SK-N-SH (cell line): ENCODE results near the gene SFMBT2. TPM values are rescaled to one million over a fixed set of nuclear protein-coding genes. Genes with fewer than 3 reads are reported as not detected.

Source experiments
- CTCF ChIA-PET: fragments of 300-600, 350-600 bp; formaldehyde crosslinking; extraction: SDS; loops from one replicate; lab custom pipeline; 2021; lab: Yijun Ruan, JAX
- POLR2A ChIA-PET: fragments of 350-600 bp; sonication (Branson Sonifier 250); formaldehyde crosslinking; extraction: SDS; loops from one replicate; lab custom pipeline; 2020; ENCODE audit warnings: antibody characterized with exemption, inconsistent platforms; lab: Yijun Ruan, JAX
- DNase-seq: peaks from one replicate; pipeline ENCODE4 v3.0.0; 2012
- H2AFZ ChIP-seq: fragments of 200-600 bp; sonication (generic); 2 replicates; pipeline ENCODE4 v1.8.1; 2016; ENCODE audit warnings: antibody characterized with exemption, mild to moderate bottlenecking, low read depth
- H3F3A ChIP-seq: fragments of 200-600 bp; sonication (generic); replicated peaks from 2 replicates; pipeline ENCODE3; 2016; ENCODE audit warnings: antibody characterized with exemption, mild to moderate bottlenecking; ENCODE audit not compliant: insufficient read depth
- H3K27ac ChIP-seq, 2 experiments: fragments of 200-500 bp in 1 of 2; fragments of 200-600 bp in 1 of 2; sonication (Bioruptor generic) in 1 of 2; sonication (generic), shearing (Covaris generic) in 1 of 2; 2 replicates each; pipeline versions ENCODE4 v1.5.1 to v1.6.1; 2014 to 2016; ENCODE audit warnings: low read depth in 2 of 2, inconsistent platforms in 1 of 2, low read length in 1 of 2, mild to moderate bottlenecking in 1 of 2, mixed read lengths in 1 of 2
- H3K27me3 ChIP-seq: fragments of 200-600 bp; sonication (generic), shearing (Covaris generic); 2 replicates; pipeline ENCODE4 v1.6.1; 2016; ENCODE audit warnings: mixed run types; ENCODE audit not compliant: insufficient read depth
- H3K36me3 ChIP-seq, 2 experiments: fragments of 200-500 bp in 1 of 2; fragments of 200-600 bp in 1 of 2; sonication (Bioruptor generic) in 1 of 2; sonication (generic) in 1 of 2; replicated peaks in 1 of 2; 2 replicates each; pipeline versions ENCODE3 to v1.5.1; 2014 to 2016; ENCODE audit warnings: low read length in 1 of 2, mild to moderate bottlenecking in 1 of 2; ENCODE audit not compliant: insufficient read depth in 2 of 2, control insufficient read depth in 1 of 2
- H3K4me1 ChIP-seq, 2 experiments: fragments of 200-500 bp in 1 of 2; fragments of 200-600 bp in 1 of 2; sonication (Bioruptor generic) in 1 of 2; sonication (generic), shearing (Covaris generic) in 1 of 2; 2 replicates each; pipeline versions ENCODE4 v1.5.1 to v1.6.1; 2014 to 2016; ENCODE audit warnings: low read depth in 1 of 2, low read length in 1 of 2, mixed run types in 1 of 2; ENCODE audit not compliant: insufficient read depth in 2 of 2, control insufficient read depth in 1 of 2
- H3K4me2 ChIP-seq: fragments of 200-600 bp; sonication (generic), shearing (Covaris generic); 2 replicates; pipeline ENCODE4 v1.6.1; 2017; ENCODE audit warnings: mixed run types
- H3K4me3 ChIP-seq, 2 experiments: fragments of 200-500 bp in 1 of 2; fragments of 200-600 bp in 1 of 2; sonication (Bioruptor generic) in 1 of 2; sonication (generic), shearing (Covaris generic) in 1 of 2; 2 replicates each; pipeline versions ENCODE4 v1.5.1 to v1.8.1; 2014 to 2016; ENCODE audit warnings: low read depth in 2 of 2, inconsistent platforms in 1 of 2, low read length in 1 of 2, mild to moderate bottlenecking in 1 of 2, mixed read lengths in 1 of 2, moderate library complexity in 1 of 2
- H3K79me2 ChIP-seq: fragments of 200-600 bp; sonication (generic); 2 replicates; pipeline ENCODE4 v1.8.1; 2017; ENCODE audit warnings: mild to moderate bottlenecking; ENCODE audit not compliant: insufficient read depth
- H3K9ac ChIP-seq: fragments of 200-600 bp; sonication (generic); 2 replicates; pipeline ENCODE4 v1.6.1; 2017; ENCODE audit warnings: mixed run types
- H3K9me2 ChIP-seq: fragments of 200-600 bp; sonication (generic); 2 replicates; pipeline ENCODE4 v1.6.1; 2017; ENCODE audit warnings: mixed run types
- H3K9me3 ChIP-seq: fragments of 200-600 bp; sonication (generic); 2 replicates; pipeline ENCODE4 v1.6.1; 2017; ENCODE audit warnings: mixed run types, mild to moderate bottlenecking, moderate library complexity
- H4K20me1 ChIP-seq: fragments of 200-600 bp; sonication (generic); 2 replicates; pipeline ENCODE4 v1.6.1; 2017; ENCODE audit warnings: mild to moderate bottlenecking, mixed run types; ENCODE audit not compliant: insufficient read depth
- ELF1 ChIP-seq: IDR thresholded peaks from 2 replicates; pipeline ENCODE4 v1.4.0; 2012
- EP300 ChIP-seq, 2 experiments: IDR thresholded peaks; 2 replicates each; pipeline versions ENCODE4 v1.4.0 to v1.6.1; 2012; ENCODE audit warnings: borderline replicate concordance in 1 of 2, low read depth in 1 of 2, low read length in 1 of 2
- EZH2phosphoT487 ChIP-seq: fragments of 200-600 bp; sonication (generic); IDR thresholded peaks from 2 replicates; pipeline ENCODE4 v1.6.1; 2017; ENCODE audit warnings: low read depth, mixed run types, mild to moderate bottlenecking, antibody characterized with exemption, moderate library complexity, borderline replicate concordance
- FOXJ3 ChIP-seq: sonication (generic); formaldehyde crosslinking; IDR thresholded peaks from 2 replicates; pipeline ENCODE4 v1.5.1; 2020; ENCODE audit warnings: mild to moderate bottlenecking, missing genetic modification reagents
- GATA2 ChIP-seq: sonication (generic); formaldehyde crosslinking; IDR thresholded peaks from 2 replicates; pipeline ENCODE4 v1.5.0; 2020; ENCODE audit warnings: mild to moderate bottlenecking, missing genetic modification reagents
- IRF3 ChIP-seq: fragments of 150-350 bp; IDR thresholded peaks from 2 replicates; pipeline ENCODE4 v1.6.1; 2016; ENCODE audit warnings: mild to moderate bottlenecking, low read depth, low read length
- MAX ChIP-seq: IDR thresholded peaks from 2 replicates; pipeline ENCODE4 v1.4.0; 2012; ENCODE audit warnings: low read depth
- NFIC ChIP-seq: IDR thresholded peaks from 2 replicates; pipeline ENCODE4 v1.4.0; 2012; ENCODE audit warnings: borderline replicate concordance
- NRF1 ChIP-seq: IDR thresholded peaks from 2 replicates; pipeline ENCODE4 v1.6.1; 2012; ENCODE audit warnings: low read depth, mild to moderate bottlenecking, low read length
- POLR2AphosphoS5 ChIP-seq: IDR thresholded peaks from 2 replicates; pipeline ENCODE4 v1.6.1; 2012; ENCODE audit warnings: low read depth, low read length
- RXRA ChIP-seq: IDR thresholded peaks from 2 replicates; pipeline ENCODE4 v1.4.0; 2012; ENCODE audit warnings: low read depth, mild to moderate bottlenecking, borderline replicate concordance
- SIN3A ChIP-seq: IDR thresholded peaks from 2 replicates; pipeline ENCODE4 v1.6.1; 2012; ENCODE audit warnings: low read depth, mild to moderate bottlenecking, low read length, moderate library complexity, borderline replicate concordance
- SMC3 ChIP-seq: IDR thresholded peaks from 2 replicates; pipeline ENCODE4 v1.6.1; 2012; ENCODE audit warnings: low read depth, low read length, improper control_type of control experiment
- TAF1 ChIP-seq: IDR thresholded peaks from 2 replicates; pipeline ENCODE4 v1.6.1; 2012; ENCODE audit warnings: low read depth, mild to moderate bottlenecking, low read length, moderate library complexity, borderline replicate concordance
- YY1 ChIP-seq: IDR thresholded peaks from 2 replicates; pipeline ENCODE4 v1.4.0; 2012; ENCODE audit warnings: low read depth, mild to moderate bottlenecking
- WGBS: methylation state at CpG from one replicate; pipeline ENCODE4 v1.1.6; 2017; ENCODE audit warnings: low lambda C conversion rate; 5-methylcytosine and 5-hydroxymethylcytosine counted together
- polyA plus RNA-seq, 3 experiments: library from polyadenylated mRNA; depleted of rRNA; stranded (reverse); fragments of >200 nt; gene quantifications; 2 replicates each; pipeline ENCODE4 v1.2.3, GENCODE V29; 2012

Gene SFMBT2
- polyA plus RNA-seq, 1 of the 3 experiments (the other 2 are of a cell fraction): 0.20 TPM

DNA sequence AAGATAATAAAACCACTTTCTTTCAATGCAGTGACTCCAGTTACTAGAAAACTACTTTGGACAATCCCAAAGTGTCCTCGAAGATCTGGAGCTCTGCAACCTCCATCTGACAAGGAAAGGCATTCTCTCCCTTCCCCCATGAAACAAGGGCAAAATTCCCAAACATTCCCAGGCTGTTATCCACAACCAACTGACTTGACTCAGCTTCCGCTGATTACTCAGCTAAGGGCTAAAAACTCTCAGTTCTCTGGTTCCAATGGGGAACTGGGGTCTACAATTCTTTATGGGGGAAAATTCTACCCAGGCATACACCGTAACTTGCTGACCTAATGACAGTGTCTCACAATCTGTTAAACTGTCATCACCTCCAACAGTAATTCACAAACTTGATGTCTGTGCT, 48.4 kb downstream of the SFMBT2 start:
- Histone ChIP-seq H3K4me1 (no peaks in the 10 kb centered on the region), H3K9me2 (no peaks in the 10 kb centered on the region), H3K79me2 (no peaks in the 10 kb centered on the region), H2AFZ (no peak overlapping the region), H3F3A (no peaks in the 10 kb centered on the region), H3K36me3 (no peaks in the 10 kb centered on the region), H3K4me3 (no peak overlapping the region), H3K9me3 (no peaks in the 10 kb centered on the region), H3K27ac (no peak overlapping the region), H4K20me1 (no peaks in the 10 kb centered on the region), H3K27me3 (no peaks in the 10 kb centered on the region), H3K4me2 (no peak overlapping the region), H3K9ac (no peak overlapping the region)
- no peak for DNase-seq
- TF ChIP-seq POLR2AphosphoS5: no peak
- POLR2A ChIA-PET: no interaction called here
- CTCF ChIA-PET: interaction anchor here (2.0 kb wide), 1 partner anchor 11 kb away, joined by 4 read pairs; no protein-coding TSS in a partner anchor
- WGBS: 37% methylated on average over 3 of the region's 3 CpGs

- H3K4me1 ChIP-seq: no peaks in the 10 kb centered on the region
- no peaks in the 10 kb centered on the region for H3K36me3 ChIP-seq
- no peaks in the 10 kb centered on the region for H3F3A ChIP-seq
- no peak overlapping the region for H3K4me2 ChIP-seq
- 56% methylated on average over 3 of the region's 3 CpGs for WGBS
- no peaks in the 10 kb centered on the region for H3K79me2 ChIP-seq
- POLR2A ChIA-PET: no interaction called here
- no peak for TF ChIP-seq GATA2 (CRISPR knock-in tag)
- no peak for TF ChIP-seq RXRA
- TF ChIP-seq ELF1: no peak
- TF ChIP-seq EZH2phosphoT487: no peak
- TF ChIP-seq NFIC: no peak
- no peak for TF ChIP-seq YY1
- no peak for TF ChIP-seq TAF1
- TF ChIP-seq SMC3: no peak
- TF ChIP-seq SIN3A: no peak
- TF ChIP-seq FOXJ3 (CRISPR knock-in tag): no peak
- no peak for TF ChIP-seq EP300 (IDR thresholded peaks at IDR 0.05; ENCODE audit: borderline replicate concordance in 1 of 2, low read depth in 1 of 2, low read length in 1 of 2)
- TF ChIP-seq IRF3: no peak
- TF ChIP-seq NRF1: no peak
- TF ChIP-seq MAX: no peak
- CTCF ChIA-PET: interaction anchor here (1.1 to 2.0 kb wide), 2 partner anchors 10 kb away, joined by 3 to 4 read pairs; no protein-coding TSS in a partner anchor
- no peaks in the 10 kb centered on the region for H4K20me1 ChIP-seq
- no peaks in the 10 kb centered on the region for H3K27me3 ChIP-seq
- no peak for DNase-seq
- H3K9me2 ChIP-seq: no peaks in the 10 kb centered on the region
- H3K9me3 ChIP-seq: no peaks in the 10 kb centered on the region
- no peak overlapping the region for H3K9ac ChIP-seq
- H3K27ac ChIP-seq: no peak overlapping the region
- no peak overlapping the region for H3K4me3 ChIP-seq
- no peak overlapping the region for H2AFZ ChIP-seq
Observed at GRCh38 chr10:7361316-7361715, 49.5 kb downstream of the SFMBT2 start.
